Caki2 (cell line): ENCODE results near the gene SACS. TPM values are rescaled to one million over a fixed set of nuclear protein-coding genes. Genes with fewer than 3 reads are reported as not detected.

Experiments
- DNase-seq: peaks from one replicate; pipeline ENCODE4 v3.0.0-alpha.2; 2015; ENCODE audit warnings: low read depth
- in situ Hi-C: cut with HindIII; loops from 2 replicates; pipeline ENCODE4 v1.10.0; 2016; ENCODE audit warnings: low sequenced_read_pairs, low pct_unique_long_range_greater_than_20kb, mixed read lengths
- total RNA-seq: library from RNA; depleted of rRNA; stranded (reverse); fragments of >200 nt; shearing (Covaris generic); gene quantifications from 2 replicates; pipeline ENCODE4 v1.2.3, GENCODE V29; 2014; ENCODE audit warnings: low replicate concordance

Gene SACS
- total RNA-seq, 1 experiment from 2014 or later = 10.4 TPM

- in situ Hi-C loops = no loop called here
- peak; percentile 77 for DNase-seq
Observed at GRCh38 chr13:23377983-23378632, 55.4 kb downstream of the SACS start.

DNA sequence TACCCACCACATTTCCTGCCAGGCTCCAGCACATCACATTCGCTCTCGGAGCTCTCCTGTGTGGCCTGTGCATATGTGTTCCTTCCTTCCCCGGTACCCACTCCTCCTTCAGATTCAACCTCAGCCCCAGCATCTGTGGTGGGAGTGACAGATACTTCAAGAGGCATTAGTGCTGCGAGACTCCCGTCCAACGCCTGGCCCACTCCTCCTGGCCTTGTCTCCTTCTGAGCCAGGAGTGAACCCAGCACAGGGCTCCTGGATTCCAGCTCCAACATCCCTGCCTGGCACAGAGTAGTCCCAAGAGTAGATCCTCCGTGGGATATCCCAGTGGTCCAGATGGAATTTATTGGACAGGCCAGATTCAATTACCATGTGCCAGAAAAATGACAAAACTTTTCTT, 55.9 kb downstream of the SACS start:
- in situ Hi-C loops = no loop called here
- DNase-seq = no peak

DNA sequence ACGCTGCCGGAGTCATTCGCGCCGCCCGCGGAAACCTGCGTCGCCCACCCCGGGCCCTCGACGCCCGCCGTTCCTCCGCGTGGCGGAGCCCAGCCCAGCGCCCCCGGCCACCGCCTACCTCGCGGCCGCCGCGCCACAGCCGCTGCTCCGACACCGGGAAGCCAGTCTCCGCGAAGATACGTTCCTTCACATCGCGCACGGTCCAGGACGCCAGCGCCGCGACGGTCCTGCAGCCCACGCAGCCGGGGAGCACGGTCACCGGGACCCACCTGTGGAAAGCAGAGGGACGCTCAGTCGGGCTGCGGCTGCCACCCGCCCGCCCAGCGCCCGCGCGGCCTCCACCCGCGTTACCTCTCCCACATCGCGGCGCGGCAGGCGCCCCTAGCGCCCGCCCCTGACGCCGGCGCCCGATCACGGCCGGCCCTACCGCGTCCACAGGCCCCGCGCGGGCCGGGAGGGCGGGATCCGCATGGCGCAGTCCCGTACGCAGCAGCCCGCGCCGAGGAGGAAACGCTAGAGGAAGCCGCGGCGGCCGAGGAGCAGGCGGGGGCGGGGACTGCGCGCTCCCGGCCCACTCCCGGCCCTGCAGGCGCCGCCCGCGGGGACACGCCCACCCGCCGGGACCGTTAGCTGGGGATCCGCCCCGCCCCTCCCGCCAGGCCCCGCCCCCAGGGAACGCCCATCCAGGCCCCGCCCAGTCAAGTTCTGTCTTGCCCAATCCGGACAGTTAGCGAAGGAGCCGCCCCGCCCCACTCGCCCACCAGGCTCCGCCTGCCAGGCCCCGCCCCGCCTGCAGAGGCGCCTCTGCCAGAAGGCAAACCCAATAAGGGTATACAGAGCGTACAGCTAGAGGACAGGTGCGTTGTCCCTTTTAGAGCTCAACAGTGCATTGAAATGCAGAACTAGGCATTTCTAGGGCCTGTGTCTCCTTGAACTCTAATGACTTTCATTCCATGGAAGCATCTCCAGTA, 58.2 kb downstream of the SACS start:
- DNase-seq = peak; percentile 83
- in situ Hi-C loops = no loop called here

- in situ Hi-C loops = no loop called here
- DNase-seq = no peak
Observed at GRCh38 chr13:23372264-23372906, 61.1 kb downstream of the SACS start.

DNA sequence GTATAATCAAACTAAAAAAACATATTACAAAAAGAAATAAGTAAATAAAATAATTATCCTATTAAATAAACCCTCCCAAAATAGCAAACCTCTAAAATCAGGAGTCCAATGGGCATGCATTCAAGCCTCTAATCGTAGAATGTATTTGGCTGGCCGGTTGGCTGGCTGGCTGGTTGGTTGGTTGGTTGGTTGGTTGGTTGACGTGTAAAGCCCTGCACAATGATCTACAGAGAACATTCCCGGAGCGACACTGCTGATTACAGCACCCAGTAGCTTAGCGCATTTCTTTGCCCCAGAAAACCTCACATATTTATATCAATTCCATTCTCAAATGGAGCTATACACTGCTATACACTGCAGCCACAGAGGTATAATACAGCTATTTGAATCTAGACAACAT, 65.6 kb downstream of the SACS start:
- in situ Hi-C loops = no loop called here
- DNase-seq = no peak

- no peak for DNase-seq
- in situ Hi-C loops = no loop called here
Observed at GRCh38 chr13:23365652-23366051, 67.8 kb downstream of the SACS start.

GRCh38 chr13:23359882-23360281, 73.6 kb downstream of the SACS start:
- in situ Hi-C loops = no loop called here
- no peak for DNase-seq

GRCh38 chr13:23357349-23357748, 76.2 kb downstream of the SACS start:
- in situ Hi-C loops = no loop called here
- DNase-seq = no peak

DNA sequence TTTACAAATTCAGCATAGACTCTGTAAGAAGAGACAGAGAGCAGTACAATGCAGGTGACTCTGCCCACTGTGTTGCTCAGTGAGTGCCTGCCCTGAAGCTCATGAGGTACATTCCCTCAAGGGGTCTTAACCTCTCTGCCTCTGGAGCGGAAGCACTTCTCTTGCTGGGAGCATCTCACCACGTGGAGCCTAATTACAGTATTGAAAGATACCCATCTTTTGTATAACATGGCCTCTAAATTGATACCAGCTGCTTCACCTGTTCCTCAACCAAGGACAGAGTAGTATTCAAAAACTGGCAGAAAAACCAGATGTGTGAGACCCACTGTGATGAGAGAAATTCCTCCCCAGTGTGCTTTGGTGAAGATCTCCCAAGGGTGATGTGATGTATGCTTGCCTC, 77.1 kb downstream of the SACS start:
- no peak for DNase-seq
- in situ Hi-C loops = no loop called here

- DNase-seq = no peak
- in situ Hi-C loops = no loop called here
Observed at GRCh38 chr13:23354520-23354919, 79.0 kb downstream of the SACS start.

GRCh38 chr13:23352161-23352560, 81.3 kb downstream of the SACS start:
- in situ Hi-C loops = no loop called here
- DNase-seq = no peak

- peak; percentile 86 for DNase-seq
- in situ Hi-C loops = no loop called here
Observed at GRCh38 chr13:23350009-23350408, 83.5 kb downstream of the SACS start.

DNA sequence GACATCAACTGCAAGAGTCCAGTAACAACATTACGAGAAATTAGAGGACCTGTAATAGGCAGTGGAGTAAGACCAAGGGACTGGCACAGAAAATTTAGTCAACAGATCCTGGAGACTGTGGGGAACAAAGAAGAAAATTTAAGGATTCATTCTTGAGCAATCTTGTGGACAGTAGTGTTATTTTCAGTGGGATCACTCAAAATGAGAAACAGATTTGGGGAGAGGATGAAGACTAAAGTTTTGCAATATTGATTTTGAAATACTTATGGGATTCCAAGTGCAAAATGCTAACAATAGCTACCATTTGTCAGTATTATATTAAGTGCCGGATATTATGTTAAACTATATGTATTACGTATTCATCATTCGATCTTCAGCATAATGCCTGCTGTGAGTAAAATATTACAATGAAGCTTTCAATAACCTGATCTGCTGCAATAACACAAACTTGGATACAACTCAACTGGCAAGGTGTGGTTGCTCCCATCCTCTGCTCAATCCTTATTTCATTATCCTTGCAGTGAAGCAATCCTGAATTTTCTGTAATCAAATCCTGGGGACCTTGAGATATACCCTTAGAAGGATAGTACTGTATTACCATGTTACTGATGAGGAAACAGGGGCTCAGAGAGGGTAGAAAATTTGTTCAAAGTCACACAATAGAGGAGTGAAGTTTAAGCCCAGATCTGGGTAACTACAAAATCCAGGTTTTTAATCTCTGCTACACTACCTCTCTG, 84.2 kb downstream of the SACS start:
- in situ Hi-C loops = no loop called here
- no peak for DNase-seq

- DNase-seq = no peak
- in situ Hi-C loops = no loop called here
Observed at GRCh38 chr13:23348262-23349127, 85.0 kb downstream of the SACS start.

- in situ Hi-C loops = no loop called here
- no peak for DNase-seq
Observed at GRCh38 chr13:23347601-23348000, 85.9 kb downstream of the SACS start.

DNA sequence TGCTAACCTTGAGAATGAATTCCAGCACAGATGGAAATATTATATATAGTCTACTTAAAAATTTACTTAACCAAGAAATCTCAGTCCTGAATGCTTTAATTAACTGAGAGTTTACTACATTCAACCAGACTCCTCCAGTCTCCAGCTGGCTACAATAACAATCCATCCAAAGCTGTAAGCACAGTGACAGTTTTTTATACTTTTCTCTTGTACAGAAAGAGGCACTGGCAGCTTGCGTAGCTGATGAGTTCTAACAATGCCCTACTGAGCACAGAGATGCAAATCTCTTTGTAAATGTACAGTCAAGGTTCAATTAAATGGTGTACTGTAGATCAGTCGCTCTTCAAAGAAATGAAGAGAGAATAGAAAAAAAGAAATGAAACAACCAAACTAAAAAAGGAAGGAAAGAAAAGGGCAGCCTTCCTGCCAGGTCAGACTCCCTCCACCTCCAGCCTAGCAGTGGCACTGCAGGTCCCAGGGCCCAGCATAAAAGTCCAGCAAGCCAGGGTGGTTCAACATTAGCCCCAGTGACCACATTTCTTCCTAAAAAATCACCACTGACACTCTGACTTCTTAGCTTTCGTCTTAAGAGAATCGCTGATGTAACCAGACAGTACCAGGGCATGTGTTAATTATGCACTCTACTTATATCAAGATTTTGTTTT, 88.4 kb downstream of the SACS start:
- no peak for DNase-seq
- in situ Hi-C loops = no loop called here

DNA sequence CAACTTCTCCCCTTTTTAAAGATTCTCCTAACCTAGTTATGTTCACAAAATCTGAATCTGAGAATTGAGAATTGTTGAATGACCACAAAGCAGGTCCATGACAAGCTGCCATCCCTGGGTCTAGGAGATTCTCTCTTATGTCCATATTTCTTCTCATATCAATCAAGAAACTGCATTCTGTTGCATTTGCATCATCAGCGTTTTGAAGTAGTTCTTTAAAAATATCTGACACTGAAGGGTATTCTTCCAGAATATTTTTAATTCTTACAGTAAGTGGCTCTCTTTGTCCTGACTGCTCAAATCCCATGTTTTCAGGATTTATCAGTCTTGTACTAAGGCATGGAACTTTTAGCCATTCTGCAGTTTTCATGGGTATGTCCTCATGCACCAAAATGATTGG, 94.3 kb downstream of the SACS start:
- in situ Hi-C loops = no loop called here
- no peak for DNase-seq
